Coronary artery (tissue), 2 donors: ENCODE data around the gene SNX33.
A peak's percentile ranks its signal among the peaks of the same experiment; 100 is the strongest.

ENCODE experiments used
- DNase-seq: peaks from one replicate; pipeline ENCODE4 v3.0.0-alpha.2; 2017; ENCODE audit warnings: low spot score
- H3K27ac ChIP-seq, 2 donors: fragments of 200-600 bp; sonication (generic); one replicate each; pipeline ENCODE4 v1.5.1; 2016 to 2019
- H3K4me3 ChIP-seq: fragments of 200-600 bp; sonication (generic); 2 replicates; pipeline ENCODE4 v1.5.1; 2016; ENCODE audit warnings: mild to moderate bottlenecking, moderate library complexity
- TF ChIP-seq, protein P1 (sequence below): fragments of 200-600 bp; sonication (generic); IDR thresholded peaks from one replicate; pipeline ENCODE4 v1.5.1; 2019; ENCODE audit warnings: antibody characterized with exemption

SNX33 gene

DNA sequence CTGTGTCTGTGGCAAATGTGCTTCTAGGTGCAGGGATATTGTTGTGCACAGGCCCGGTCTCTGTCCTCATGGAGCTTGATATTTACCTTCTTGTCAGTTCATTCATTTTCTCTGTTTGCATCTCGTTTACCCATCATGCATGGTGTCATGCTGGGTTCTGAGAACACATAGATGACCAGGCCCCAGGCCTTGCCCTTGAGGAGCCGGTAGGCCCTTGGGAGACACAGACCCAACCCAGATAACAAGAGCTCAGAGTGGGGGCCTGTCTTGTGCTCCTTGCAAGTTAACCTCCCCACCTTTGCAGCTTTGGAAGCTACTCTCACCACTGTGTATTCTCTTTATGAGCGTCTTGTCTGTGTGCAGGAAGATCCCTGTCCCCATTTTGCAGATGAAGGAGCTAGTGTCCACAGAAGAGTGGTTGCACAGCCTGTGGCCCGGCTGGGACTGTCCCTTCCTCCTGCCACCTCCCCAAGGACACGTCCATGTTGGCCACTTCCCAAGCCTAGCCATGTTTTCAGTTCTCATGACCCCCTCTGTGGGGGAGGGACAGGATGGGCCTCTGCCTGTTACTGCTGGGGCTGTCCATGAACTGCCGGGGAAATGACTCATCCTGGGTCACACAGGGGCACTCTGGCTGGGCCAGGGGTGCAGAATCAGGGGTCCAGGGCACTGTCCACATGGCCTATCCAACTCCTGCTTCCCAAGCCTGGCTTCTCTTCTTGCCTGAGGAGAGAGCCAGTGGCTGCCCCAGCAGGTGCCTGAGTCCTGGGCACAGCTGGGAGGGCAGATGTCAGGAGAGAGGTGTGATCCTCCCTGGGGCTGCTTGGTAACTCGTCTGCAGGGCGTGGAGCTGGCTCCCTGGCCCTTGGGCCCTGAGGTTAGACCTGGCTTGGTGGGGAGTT is 3.4 kb downstream of the SNX33 start:
- TF ChIP-seq, protein P1, sequence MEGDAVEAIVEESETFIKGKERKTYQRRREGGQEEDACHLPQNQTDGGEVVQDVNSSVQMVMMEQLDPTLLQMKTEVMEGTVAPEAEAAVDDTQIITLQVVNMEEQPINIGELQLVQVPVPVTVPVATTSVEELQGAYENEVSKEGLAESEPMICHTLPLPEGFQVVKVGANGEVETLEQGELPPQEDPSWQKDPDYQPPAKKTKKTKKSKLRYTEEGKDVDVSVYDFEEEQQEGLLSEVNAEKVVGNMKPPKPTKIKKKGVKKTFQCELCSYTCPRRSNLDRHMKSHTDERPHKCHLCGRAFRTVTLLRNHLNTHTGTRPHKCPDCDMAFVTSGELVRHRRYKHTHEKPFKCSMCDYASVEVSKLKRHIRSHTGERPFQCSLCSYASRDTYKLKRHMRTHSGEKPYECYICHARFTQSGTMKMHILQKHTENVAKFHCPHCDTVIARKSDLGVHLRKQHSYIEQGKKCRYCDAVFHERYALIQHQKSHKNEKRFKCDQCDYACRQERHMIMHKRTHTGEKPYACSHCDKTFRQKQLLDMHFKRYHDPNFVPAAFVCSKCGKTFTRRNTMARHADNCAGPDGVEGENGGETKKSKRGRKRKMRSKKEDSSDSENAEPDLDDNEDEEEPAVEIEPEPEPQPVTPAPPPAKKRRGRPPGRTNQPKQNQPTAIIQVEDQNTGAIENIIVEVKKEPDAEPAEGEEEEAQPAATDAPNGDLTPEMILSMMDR, result no peak
- DNase-seq, result no peak
- peak overlapping the region; percentile 12 to 99 for H3K27ac ChIP-seq
- H3K4me3 ChIP-seq, result peak overlapping the region; percentile 88

DNA sequence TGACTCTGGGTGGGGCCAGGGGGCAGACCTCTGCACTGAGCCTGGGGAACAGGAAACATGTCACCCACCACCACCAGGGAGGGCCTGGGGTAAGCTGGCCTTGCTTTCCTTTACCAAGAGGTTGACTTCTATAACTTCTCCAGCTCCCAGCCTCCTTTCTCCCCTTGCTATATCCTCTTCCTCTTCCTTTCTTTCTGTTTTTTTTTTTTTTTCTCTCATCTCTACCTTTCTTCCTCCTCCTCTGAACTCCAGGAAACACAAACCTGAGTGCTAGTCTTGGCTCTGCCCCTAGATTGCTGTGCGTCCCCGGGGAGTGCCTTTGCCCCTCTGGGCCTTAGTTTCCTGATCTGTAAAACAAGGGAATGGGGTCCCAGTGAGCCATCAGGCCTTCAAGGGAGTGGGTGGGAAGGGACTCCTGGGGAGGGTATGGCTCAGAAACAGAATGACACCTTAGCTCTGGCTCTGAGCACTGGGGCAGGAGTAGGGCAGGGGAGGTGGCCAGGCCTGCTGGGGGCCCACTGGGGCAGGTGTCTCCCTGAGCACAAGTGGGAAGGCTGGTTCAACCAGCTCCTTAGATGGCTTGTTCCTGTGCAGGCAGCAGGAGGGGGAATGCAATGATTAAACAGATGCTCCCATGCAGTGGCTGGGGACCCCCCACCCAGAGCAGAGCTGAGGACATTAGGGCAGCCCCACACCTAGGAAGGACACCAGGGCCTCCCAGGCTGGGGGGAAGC is 4.3 kb downstream of the SNX33 start:
- Histone ChIP-seq H3K4me3 (peak overlapping the region; percentile 88), H3K27ac (peak overlapping the region; percentile 12 to 99)
- TF ChIP-seq, protein P1, result no peak
- no peak for DNase-seq

DNA sequence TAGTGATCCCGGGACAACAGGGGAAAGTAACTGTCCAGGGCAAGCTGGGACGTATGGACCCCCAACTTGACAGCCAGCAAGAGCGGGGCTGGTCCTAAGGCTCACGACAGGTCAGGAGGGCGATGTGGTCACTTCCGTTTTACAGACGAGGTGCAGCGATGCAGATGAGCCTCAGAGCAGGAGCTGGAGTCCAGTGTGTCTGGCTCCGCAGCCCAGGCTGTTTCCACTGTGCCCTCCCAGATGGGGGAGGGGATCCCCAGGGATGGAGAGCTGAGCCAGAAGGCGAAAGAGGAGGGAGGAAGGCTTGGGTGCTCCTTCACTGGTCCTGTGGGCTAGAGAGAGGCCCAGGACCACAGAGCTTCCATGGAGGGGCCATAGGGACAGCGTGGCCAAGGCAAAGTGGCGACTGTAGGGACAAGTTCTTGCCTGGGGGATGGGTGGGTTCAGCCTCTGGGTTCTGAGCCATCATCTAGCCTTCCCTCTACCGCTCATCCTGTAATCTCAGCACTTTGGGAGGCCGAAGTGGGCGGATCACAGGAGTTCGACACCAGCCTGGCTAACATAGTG is 5.7 kb downstream of the SNX33 start:
- Histone ChIP-seq H3K4me3 (peak overlapping the region; percentile 53), H3K27ac (peak overlapping the region; percentile 12 to 75)
- TF ChIP-seq, protein P1, result no peak
- DNase-seq, result no peak

DNA sequence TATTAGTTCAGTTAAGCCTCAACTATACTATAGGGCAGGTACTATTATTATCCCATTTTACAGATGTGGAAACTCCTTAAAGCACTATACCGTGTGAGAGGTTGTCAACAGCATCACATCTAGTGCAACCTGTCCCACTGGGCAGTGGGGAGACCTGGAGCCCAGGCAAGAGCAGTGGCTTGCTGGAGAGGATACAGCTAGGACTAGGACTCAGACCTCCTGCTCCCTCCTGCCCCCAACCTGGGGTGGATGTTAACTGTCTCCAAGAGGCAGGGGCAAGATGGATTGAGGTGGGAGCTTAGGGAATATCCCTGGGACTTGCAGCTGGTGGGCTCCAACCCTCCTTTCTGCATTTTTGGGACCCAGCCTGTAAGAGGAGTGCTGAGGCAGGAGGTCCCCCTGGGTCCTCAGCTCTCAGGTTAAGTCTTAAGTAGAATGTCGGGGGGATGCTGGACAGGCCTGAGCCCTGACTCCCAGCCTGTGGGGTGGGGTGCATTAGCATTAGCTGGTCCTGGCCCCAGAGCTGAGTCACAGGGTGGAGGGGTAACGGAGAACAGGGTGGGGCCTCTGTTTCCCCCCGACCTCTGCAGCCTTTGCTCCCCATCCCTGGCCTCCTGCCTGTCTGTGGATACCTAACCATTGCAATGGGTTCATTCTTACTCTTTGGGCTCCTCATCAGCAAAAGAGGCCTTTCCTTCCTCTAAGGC is 6.6 kb downstream of the SNX33 start:
- DNase-seq, result no peak
- TF ChIP-seq, protein P1, result no peak
- H3K4me3 ChIP-seq, result no peak overlapping the region
- peak overlapping the region in 1 of 2 donors; percentile 31 for H3K27ac ChIP-seq

DNA sequence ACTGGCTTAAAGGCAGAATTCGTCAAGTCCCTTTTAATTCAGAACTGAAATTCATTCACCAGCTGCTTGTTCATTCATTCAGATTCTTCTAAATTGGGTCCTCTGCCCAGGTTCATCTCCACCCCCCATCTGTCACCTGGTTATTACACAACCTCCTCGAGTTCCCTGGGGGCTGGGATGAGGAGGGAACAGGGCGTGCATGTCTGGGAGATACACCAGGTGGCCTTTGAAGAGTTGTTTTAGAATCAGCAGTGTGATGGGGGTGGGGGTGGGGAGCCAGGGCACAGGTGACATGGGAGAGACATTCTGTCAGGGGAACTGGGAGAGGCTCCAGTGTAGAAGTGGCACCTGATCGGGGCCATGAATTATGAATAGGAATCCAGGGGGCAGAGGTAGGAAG is 8.2 kb downstream of the SNX33 start:
- Histone ChIP-seq H3K4me3 (no peak overlapping the region), H3K27ac (peak overlapping the region in 1 of 2 donors; percentile 9)
- no peak for DNase-seq

DNA sequence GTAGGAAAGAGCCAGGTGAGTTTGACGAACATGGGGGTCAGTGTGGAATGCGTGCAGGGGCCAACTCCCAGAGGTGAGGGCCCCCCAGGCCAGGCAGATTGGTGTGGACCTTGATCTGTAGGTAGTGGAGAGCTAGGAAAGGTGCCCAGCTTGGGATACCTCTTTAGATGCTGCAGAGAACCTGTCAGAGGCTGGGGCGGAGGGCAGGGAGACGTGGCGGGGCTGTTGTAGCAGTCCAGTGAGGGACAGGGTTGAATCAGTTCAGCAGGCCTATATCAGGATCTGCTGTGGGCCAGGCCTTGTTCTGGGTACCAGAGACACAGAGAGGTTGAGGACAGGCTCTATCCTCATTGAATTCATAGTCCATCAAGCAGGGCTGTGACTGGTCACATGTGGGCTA is 8.6 kb downstream of the SNX33 start:
- H3K4me3 ChIP-seq, result no peak overlapping the region
- H3K27ac ChIP-seq, result peak overlapping the region in 1 of 2 donors; percentile 9
- no peak for DNase-seq
- TF ChIP-seq, protein P1, result no peak

More for the DNA sequence above, 8.2 kb downstream of the SNX33 start:
- TF ChIP-seq, protein P1, result no peak
